Epidermal melanocyte (primary cell): ENCODE results near the gene FAM228B.
"Not testable (repeated sequence)": the region's sequence is repeated elsewhere in the genome, so short reads cannot be mapped to it uniquely, and the experiment has no call there.

Experiments
- DNase-seq: peaks from one replicate; pipeline ENCODE4 v3.0.0; 2011; ENCODE audit warnings: low spot score; ENCODE audit not compliant: insufficient read length

Gene FAM228B

GRCh38 chr2:24158131-24158530 lies 34.9 kb downstream of the FAM228B start:
- DNase-seq = no peak

GRCh38 chr2:24159708-24160107 lies 36.4 kb downstream of the FAM228B start:
- no peak for DNase-seq

DNA sequence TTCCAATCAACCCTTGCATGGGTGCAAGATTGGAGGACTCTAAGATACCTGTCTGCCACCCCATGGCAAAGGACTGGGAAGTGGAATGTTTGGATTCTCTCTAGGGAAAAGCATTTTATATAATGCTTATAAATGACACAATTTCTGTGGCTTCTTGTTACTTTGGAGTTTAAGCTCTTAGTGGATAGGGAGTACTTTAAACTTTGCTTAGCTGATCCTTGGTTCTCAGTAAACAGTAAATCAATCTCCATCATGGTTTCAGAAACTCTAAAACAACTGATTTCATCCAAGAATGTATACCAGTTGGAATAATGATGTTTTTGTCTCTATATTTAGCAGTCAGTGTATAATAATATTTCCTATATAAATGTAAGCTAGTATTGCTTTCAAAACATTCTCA lies 37.5 kb downstream of the FAM228B start:
- no peak for DNase-seq

- no peak for DNase-seq
Observed at GRCh38 chr2:24162494-24162893, 39.2 kb downstream of the FAM228B start.

GRCh38 chr2:24163186-24163585 lies 39.9 kb downstream of the FAM228B start:
- DNase-seq = no peak

- no peak for DNase-seq
Observed at GRCh38 chr2:24163601-24164000, 40.3 kb downstream of the FAM228B start.

- no peak for DNase-seq
Observed at GRCh38 chr2:24164416-24164973, 41.2 kb downstream of the FAM228B start.

DNA sequence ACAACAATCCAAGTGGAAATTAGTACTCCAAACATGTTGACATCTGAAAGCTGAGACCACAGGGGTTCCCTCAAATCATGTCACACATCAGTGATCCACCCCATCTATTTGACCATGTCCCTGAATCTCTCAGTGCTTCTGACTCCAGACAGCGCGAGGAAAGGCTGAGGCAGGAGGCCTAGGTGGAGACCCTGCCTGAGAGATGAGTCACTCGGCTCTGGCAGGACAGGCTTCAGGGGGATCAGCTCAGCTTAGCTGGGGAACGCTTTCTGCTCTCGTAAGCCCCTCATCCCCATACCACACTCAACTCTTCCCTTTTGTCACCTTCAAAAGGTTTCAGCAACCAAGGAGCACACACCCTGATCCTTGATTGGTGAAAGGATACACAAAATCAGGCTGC lies 45.8 kb downstream of the FAM228B start:
- no peak for DNase-seq

GRCh38 chr2:24174851-24175277 lies 51.6 kb downstream of the FAM228B start, which contains the start of gene FAM228A:
Gene FAM228A, plus strand, starts transcription at chr2:24175053. Its CDS starts 428 bp downstream, at chr2:24175481.
- no peak for DNase-seq

DNA sequence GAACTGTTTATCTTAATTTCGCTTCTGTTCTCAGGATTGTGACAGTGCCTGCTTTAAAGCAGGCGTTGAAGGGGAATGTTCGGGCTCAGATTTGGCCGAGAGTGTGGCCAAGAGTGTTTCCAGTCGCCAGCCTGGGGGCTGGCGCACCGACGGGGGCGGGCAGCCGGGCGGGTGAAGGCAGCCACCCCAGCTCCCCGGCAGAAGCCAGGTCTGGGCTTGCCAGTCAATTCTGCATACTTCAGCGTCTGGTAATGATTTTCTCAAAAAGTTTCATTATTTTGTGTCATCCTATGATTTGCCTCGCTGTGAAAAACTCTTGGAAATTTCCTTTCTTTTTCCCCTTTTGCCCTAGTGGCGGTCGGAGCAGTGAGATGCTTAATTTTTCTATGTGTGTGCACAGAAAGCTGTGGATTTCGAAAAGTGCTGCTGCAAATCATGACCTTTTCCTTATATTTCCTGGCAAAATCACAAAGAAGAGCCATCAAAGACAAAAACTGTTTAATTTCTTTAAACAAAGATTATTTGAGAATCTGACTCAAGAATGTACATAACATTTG lies 52.4 kb downstream of the FAM228B start:
- no peak for DNase-seq

DNA sequence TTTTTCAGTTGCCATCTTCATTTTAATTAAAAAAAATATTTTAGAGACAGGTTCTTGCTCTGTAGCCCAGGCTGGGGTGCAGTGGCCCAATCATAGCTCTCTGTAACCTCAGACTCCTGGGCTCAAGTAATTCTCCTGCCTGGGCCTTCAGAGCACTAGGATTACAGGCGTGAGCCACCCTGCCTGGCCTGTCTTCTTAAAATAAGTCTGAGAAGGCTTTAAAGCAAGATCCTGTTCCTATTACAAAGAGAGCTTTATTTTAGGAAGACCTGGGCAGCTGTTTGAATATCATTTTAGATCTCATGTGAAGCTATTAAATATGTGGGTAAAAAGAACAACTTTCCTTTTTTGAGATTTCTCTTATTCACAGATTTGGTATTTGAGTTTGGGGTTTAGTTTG lies 53.1 kb downstream of the FAM228B start:
- peak; percentile 29 for DNase-seq

GRCh38 chr2:24179683-24180082 lies 56.4 kb downstream of the FAM228B start:
- DNase-seq = no peak

- DNase-seq = no peak
Observed at GRCh38 chr2:24181849-24182248, 58.6 kb downstream of the FAM228B start.

GRCh38 chr2:24182507-24182906 lies 59.2 kb downstream of the FAM228B start:
- DNase-seq = no peak

DNA sequence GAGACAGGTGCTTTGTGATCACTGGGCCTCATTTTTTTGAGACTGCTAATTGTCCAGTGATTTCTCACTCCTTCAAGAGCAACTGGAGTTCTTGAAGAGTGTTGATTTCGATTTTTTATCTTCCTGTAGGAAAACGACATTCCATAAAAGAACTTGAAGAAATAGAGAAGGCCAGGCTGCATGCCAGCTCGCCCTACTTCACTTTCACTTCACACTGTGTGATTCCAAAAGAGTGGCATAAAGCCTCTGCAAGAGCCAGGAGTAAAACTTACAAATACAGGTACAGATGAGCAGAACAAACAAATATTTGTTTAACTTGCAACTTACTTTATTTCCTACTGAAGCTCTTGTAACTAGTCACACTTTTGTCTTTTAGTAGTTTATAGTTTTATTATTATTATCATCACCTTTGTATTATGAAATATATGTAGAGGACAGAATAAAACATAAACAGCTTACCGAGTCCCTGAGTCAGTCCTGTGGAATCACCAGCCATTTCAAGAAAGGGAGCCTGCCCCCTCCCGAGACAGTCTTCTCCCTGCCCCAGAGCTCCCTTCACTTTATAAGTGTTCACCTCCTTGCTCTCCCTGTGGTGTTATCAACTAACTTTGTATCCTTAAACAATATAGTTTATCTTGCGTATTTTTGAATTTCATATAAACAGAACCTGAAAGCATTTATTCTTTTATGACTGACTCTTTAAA lies 60.2 kb downstream of the FAM228B start:
- DNase-seq = no peak

- DNase-seq = no peak
Observed at GRCh38 chr2:24189551-24189950, 66.3 kb downstream of the FAM228B start.

- no peak for DNase-seq
Observed at GRCh38 chr2:24190503-24190902, 67.2 kb downstream of the FAM228B start.

GRCh38 chr2:24191156-24191555 lies 67.9 kb downstream of the FAM228B start:
- no peak for DNase-seq

DNA sequence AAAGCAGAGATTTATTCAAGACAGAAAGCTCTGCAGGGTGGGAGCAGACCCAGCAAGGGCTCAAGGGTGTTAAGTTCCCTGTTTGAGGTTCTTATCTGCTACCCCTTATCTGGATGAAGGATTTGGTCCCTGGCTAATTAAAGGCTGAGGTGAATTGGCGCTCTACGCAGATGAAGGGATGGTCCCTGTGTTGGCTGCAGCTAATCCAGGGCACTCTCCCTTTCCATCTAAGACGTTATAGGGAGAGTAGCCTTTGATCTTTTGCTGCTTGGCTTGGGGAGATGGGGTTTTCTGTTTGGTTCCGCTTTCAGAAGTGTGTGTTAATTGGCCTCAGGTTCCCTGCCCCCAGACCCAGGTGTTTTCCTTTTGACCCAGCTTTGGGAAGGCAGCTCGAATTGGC lies 68.6 kb downstream of the FAM228B start:
- DNase-seq = no peak

DNA sequence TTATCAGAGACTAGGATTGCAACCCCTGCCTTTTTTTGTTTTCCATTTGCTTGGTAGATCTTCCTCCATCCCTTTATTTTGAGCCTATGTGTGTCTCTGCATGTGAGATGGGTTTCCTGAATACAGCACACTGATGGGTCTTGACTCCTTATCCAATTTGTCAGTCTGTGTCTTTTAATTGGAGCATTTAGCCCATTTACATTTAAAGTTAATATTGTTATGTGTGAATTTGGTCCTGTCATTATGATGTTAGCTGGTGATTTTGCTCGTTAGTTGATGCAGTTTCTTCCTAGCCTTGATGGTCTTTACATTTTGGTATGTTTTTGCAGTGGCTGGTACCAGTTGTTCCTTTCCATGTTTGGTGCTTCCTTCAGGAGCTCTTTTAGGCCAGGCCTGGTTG lies 73.9 kb downstream of the FAM228B start:
- DNase-seq = not testable (repeated sequence)

DNA sequence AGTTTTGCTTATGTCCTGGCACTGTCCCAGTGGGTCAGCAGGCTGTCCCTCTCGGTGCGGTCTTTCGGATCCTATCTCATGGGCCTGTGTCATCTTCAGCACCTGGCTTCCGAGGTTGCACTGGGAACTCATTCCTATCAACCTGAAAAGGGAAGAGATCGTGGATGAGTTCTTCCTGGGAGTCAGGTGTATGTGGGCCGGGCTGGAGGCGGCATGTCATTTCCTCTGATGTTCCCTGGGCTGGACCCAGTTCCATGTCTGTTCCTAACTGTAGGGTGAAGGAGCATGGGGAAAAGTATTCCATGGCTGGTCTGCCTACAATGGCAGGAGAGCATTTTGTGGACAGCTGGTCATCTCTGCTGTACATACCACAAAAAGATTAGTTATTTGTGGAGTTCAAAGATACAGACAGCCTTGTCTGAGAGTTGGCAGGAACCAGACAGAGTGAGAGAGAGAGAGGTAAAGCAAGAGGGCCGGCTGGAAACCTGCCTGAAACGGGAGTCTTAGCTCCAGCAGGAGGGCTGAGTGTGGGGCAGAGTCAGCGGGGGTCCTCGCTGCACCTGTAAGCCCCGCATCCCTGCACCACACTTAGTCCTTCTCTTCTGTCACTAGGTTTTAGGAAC lies 76.8 kb downstream of the FAM228B start:
- no peak for DNase-seq

- DNase-seq = no peak
Observed at GRCh38 chr2:24200799-24201198, 77.5 kb downstream of the FAM228B start.
